ENCODE results near the gene NPW. TPM values are rescaled to one million over a fixed set of nuclear protein-coding genes. Genes with fewer than 3 reads are reported as not detected.

Gene NPW
- total and polyA plus RNA-seq, 8 donors: 0.94 to 5.4 (median 2.7) TPM

GRCh38 chr16:2063861-2064260, 44.3 kb downstream of the NPW start:
- Histone ChIP-seq H3K9me3 (no peaks in the 10 kb centered on the region), H3K27ac (no peak overlapping the region), H3K27me3 (no peaks in the 10 kb centered on the region), H3K36me3 (peaks cover 0 to 100% of the 10 kb centered on the region in 2 donors), H3K4me3 (no peak overlapping the region), H3K4me1 (no peaks in the 10 kb centered on the region)
- DNase-seq (no peak), ATAC-seq (no peak)
- no peak for TF ChIP-seq CTCF (IDR thresholded peaks at IDR 0.05)
- intact Hi-C loops (cut with DNase I): no loop called here

- Histone ChIP-seq H3K9me3 (no peaks in the 10 kb centered on the region), H3K4me1 (no peaks in the 10 kb centered on the region), H3K27ac (no peak overlapping the region), H3K4me3 (no peak overlapping the region), H3K27me3 (no peaks in the 10 kb centered on the region), H3K36me3 (peaks cover 0 to 98% of the 10 kb centered on the region in 2 donors)
- DNase-seq: no peak
- no peak for TF ChIP-seq CTCF (IDR thresholded peaks at IDR 0.05)
- intact Hi-C loops (cut with DNase I): no loop called here
- ATAC-seq: no peak
Observed at GRCh38 chr16:2064368-2064945, 44.9 kb downstream of the NPW start.

GRCh38 chr16:2066139-2066538, 46.6 kb downstream of the NPW start:
- DNase-seq: no peak
- intact Hi-C loops (cut with DNase I): no loop called here
- TF ChIP-seq CTCF (IDR thresholded peaks at IDR 0.05): no peak
- no peak for ATAC-seq
- Histone ChIP-seq H3K4me1 (no peaks in the 10 kb centered on the region), H3K27me3 (no peaks in the 10 kb centered on the region), H3K36me3 (peaks cover 0 to 97% of the 10 kb centered on the region in 2 donors), H3K4me3 (no peak overlapping the region), H3K27ac (no peak overlapping the region), H3K9me3 (no peaks in the 10 kb centered on the region)

Other genes with a start within 250 kb of the NPW start
Only the 30 nearest of the 34 such genes appear.
- 10 to 100 TPM; 30.5 to 36.2 TPM for gene SPSB3, start 237.2 kb upstream of the NPW start, total RNA-seq
- 10 to 100 TPM; 23.6 to 40.0 (median 33.0) TPM for gene SPSB3, start 237.2 kb upstream of the NPW start, polyA plus RNA-seq (ENCODE audit: insufficient read length in 6 of 6)
- 10 to 100 TPM; 44.0 to 47.9 TPM for gene NUBP2, start 236.8 kb upstream of the NPW start, total RNA-seq
- 10 to 100 TPM; 32.6 to 56.4 (median 41.0) TPM for gene NUBP2, start 236.8 kb upstream of the NPW start, polyA plus RNA-seq (ENCODE audit: insufficient read length in 6 of 6)
- 1 to 10 TPM in 1 of 2 donors, under 1 TPM in 1; 0.37 to 2.2 TPM for gene IGFALS, start 226.1 kb upstream of the NPW start, total RNA-seq
- 1 to 10 TPM; 1.8 to 3.3 (median 2.6) TPM for gene IGFALS, start 226.1 kb upstream of the NPW start, polyA plus RNA-seq (ENCODE audit: insufficient read length in 6 of 6)
- 10 to 100 TPM; 47.1 to 62.0 TPM for gene HAGH, start 193.0 kb upstream of the NPW start, total RNA-seq
- 10 to 100 TPM; 21.0 to 29.9 (median 24.9) TPM for gene HAGH, start 193.0 kb upstream of the NPW start, polyA plus RNA-seq (ENCODE audit: insufficient read length in 6 of 6)
- gene FAHD1, start 192.6 kb upstream of the NPW start, total RNA-seq: 10 to 100 TPM; 20.9 to 22.4 TPM
- 10 to 100 TPM; 17.4 to 23.2 (median 19.0) TPM for gene FAHD1, start 192.6 kb upstream of the NPW start, polyA plus RNA-seq (ENCODE audit: insufficient read length in 6 of 6)
- gene MEIOB, start 147.6 kb upstream of the NPW start, total RNA-seq: not detected
- gene MEIOB, start 147.6 kb upstream of the NPW start, polyA plus RNA-seq (ENCODE audit: insufficient read length in 6 of 6): under 1 TPM; 0.37 to 0.75 (median 0.59) TPM
- gene HS3ST6, start 101.4 kb upstream of the NPW start, total RNA-seq: 1 to 10 TPM in 1 of 2 donors, not detected in 1; 1.4 TPM
- gene HS3ST6, start 101.4 kb upstream of the NPW start, polyA plus RNA-seq (ENCODE audit: insufficient read length in 6 of 6): under 1 TPM in 3 of 6 donors, not detected in 3; 0.13 to 0.21 (median 0.15) TPM
- 10 to 100 TPM; 26.1 to 66.7 TPM for gene MSRB1, start 76.6 kb upstream of the NPW start, total RNA-seq
- 10 to 100 TPM in 5 of 6 donors, 1 to 10 TPM in 1; 9.8 to 15.5 (median 14.4) TPM for gene MSRB1, start 76.6 kb upstream of the NPW start, polyA plus RNA-seq (ENCODE audit: insufficient read length in 6 of 6)
- gene RPL3L, start 65.1 kb upstream of the NPW start, total RNA-seq: under 1 TPM in 1 of 2 donors, not detected in 1; 0.13 TPM
- under 1 TPM in 5 of 6 donors, not detected in 1; 0.11 to 0.20 (median 0.16) TPM for gene RPL3L, start 65.1 kb upstream of the NPW start, polyA plus RNA-seq (ENCODE audit: insufficient read length in 6 of 6)
- 100 to 1,000 TPM in 1 of 2 donors, 10 to 100 TPM in 1; 97.8 to 102 TPM for gene NDUFB10, start 60.2 kb upstream of the NPW start, total RNA-seq
- 10 to 100 TPM; 77.6 to 96.8 (median 90.0) TPM for gene NDUFB10, start 60.2 kb upstream of the NPW start, polyA plus RNA-seq (ENCODE audit: insufficient read length in 6 of 6)
- 1,000 to 10,000 TPM; 1,832 to 2,162 TPM for gene RPS2, start 55.0 kb upstream of the NPW start, total RNA-seq
- gene RPS2, start 55.0 kb upstream of the NPW start, polyA plus RNA-seq (ENCODE audit: insufficient read length in 6 of 6): 1,000 to 10,000 TPM; 2,190 to 2,607 (median 2,300) TPM
- gene RNF151, start 52.9 kb upstream of the NPW start, total RNA-seq: not detected
- gene RNF151, start 52.9 kb upstream of the NPW start, polyA plus RNA-seq (ENCODE audit: insufficient read length in 6 of 6): under 1 TPM in 1 of 6 donors, not detected in 5; 0.17 TPM
- gene TBL3, start 47.7 kb upstream of the NPW start, total RNA-seq: 10 to 100 TPM; 25.8 to 30.9 TPM
- 10 to 100 TPM; 27.2 to 38.8 (median 31.8) TPM for gene TBL3, start 47.7 kb upstream of the NPW start, polyA plus RNA-seq (ENCODE audit: insufficient read length in 6 of 6)
- 1 to 10 TPM; 4.4 to 5.6 TPM for gene NOXO1, start 38.3 kb upstream of the NPW start, total RNA-seq
- under 1 TPM in 4 of 6 donors, not detected in 2; 0.30 to 0.78 (median 0.46) TPM for gene NOXO1, start 38.3 kb upstream of the NPW start, polyA plus RNA-seq (ENCODE audit: insufficient read length in 6 of 6)
- gene GFER, start 35.6 kb upstream of the NPW start, total RNA-seq: 10 to 100 TPM; 25.8 to 26.1 TPM
- gene GFER, start 35.6 kb upstream of the NPW start, polyA plus RNA-seq (ENCODE audit: insufficient read length in 6 of 6): 10 to 100 TPM; 15.7 to 21.5 (median 19.1) TPM
- gene SYNGR3, start 29.8 kb upstream of the NPW start, total RNA-seq: under 1 TPM; 0.31 to 0.32 TPM
- under 1 TPM; 0.21 to 0.93 (median 0.42) TPM for gene SYNGR3, start 29.8 kb upstream of the NPW start, polyA plus RNA-seq (ENCODE audit: insufficient read length in 6 of 6)
- 10 to 100 TPM; 31.5 to 45.9 TPM for gene ZNF598, start 10.0 kb upstream of the NPW start, total RNA-seq
- gene ZNF598, start 10.0 kb upstream of the NPW start, polyA plus RNA-seq (ENCODE audit: insufficient read length in 6 of 6): 10 to 100 TPM; 15.2 to 27.8 (median 20.9) TPM
- 100 to 1,000 TPM; 186 to 349 TPM for gene NHERF2, start 7.1 kb downstream of the NPW start, total RNA-seq
- gene NHERF2, start 7.1 kb downstream of the NPW start, polyA plus RNA-seq (ENCODE audit: insufficient read length in 6 of 6): 100 to 1,000 TPM in 3 of 6 donors, 10 to 100 TPM in 3; 68.1 to 170 (median 103) TPM
- 10 to 100 TPM; 19.4 to 29.8 TPM for gene NTHL1, start 28.0 kb downstream of the NPW start, total RNA-seq
- gene NTHL1, start 28.0 kb downstream of the NPW start, polyA plus RNA-seq (ENCODE audit: insufficient read length in 6 of 6): 10 to 100 TPM; 20.2 to 30.0 (median 25.8) TPM
- gene TSC2, start 28.2 kb downstream of the NPW start, total RNA-seq: 100 to 1,000 TPM; 116 to 126 TPM
- gene TSC2, start 28.2 kb downstream of the NPW start, polyA plus RNA-seq (ENCODE audit: insufficient read length in 6 of 6): 100 to 1,000 TPM; 116 to 166 (median 131) TPM
- gene PKD1, start 116.1 kb downstream of the NPW start, total RNA-seq: 10 to 100 TPM; 63.2 to 73.5 TPM
- gene PKD1, start 116.1 kb downstream of the NPW start, polyA plus RNA-seq (ENCODE audit: insufficient read length in 6 of 6): 100 to 1,000 TPM in 4 of 6 donors, 10 to 100 TPM in 2; 90.1 to 165 (median 116) TPM
- gene RAB26, start 128.8 kb downstream of the NPW start, total RNA-seq: under 1 TPM; 0.73 to 0.84 TPM
- gene RAB26, start 128.8 kb downstream of the NPW start, polyA plus RNA-seq (ENCODE audit: insufficient read length in 6 of 6): 1 to 10 TPM in 5 of 6 donors, under 1 TPM in 1; 0.91 to 1.9 (median 1.7) TPM
- 10 to 100 TPM; 69.5 to 88.1 TPM for gene TRAF7, start 136.0 kb downstream of the NPW start, total RNA-seq
- 10 to 100 TPM; 48.6 to 59.5 (median 52.2) TPM for gene TRAF7, start 136.0 kb downstream of the NPW start, polyA plus RNA-seq (ENCODE audit: insufficient read length in 6 of 6)
- under 1 TPM; 0.05 to 0.06 TPM for gene CASKIN1, start 176.8 kb downstream of the NPW start, total RNA-seq
- gene CASKIN1, start 176.8 kb downstream of the NPW start, polyA plus RNA-seq (ENCODE audit: insufficient read length in 6 of 6): under 1 TPM; 0.18 to 0.56 (median 0.42) TPM
- 10 to 100 TPM; 32.1 to 39.0 TPM for gene MLST8, start 185.7 kb downstream of the NPW start, total RNA-seq
- gene MLST8, start 185.7 kb downstream of the NPW start, polyA plus RNA-seq (ENCODE audit: insufficient read length in 6 of 6): 10 to 100 TPM; 29.8 to 40.3 (median 37.0) TPM
- gene BRICD5, start 191.1 kb downstream of the NPW start, total RNA-seq: 10 to 100 TPM in 1 of 2 donors, 1 to 10 TPM in 1; 6.7 to 15.3 TPM
- 1 to 10 TPM; 2.9 to 7.9 (median 4.9) TPM for gene BRICD5, start 191.1 kb downstream of the NPW start, polyA plus RNA-seq (ENCODE audit: insufficient read length in 6 of 6)
- 10 to 100 TPM; 14.4 to 24.4 TPM for gene PGP, start 195.1 kb downstream of the NPW start, total RNA-seq
- gene PGP, start 195.1 kb downstream of the NPW start, polyA plus RNA-seq (ENCODE audit: insufficient read length in 6 of 6): 10 to 100 TPM in 1 of 6 donors, 1 to 10 TPM in 5; 7.1 to 14.5 (median 8.7) TPM
- gene E4F1, start 203.8 kb downstream of the NPW start, total RNA-seq: 10 to 100 TPM; 16.4 to 22.6 TPM
- 10 to 100 TPM; 12.7 to 22.4 (median 16.9) TPM for gene E4F1, start 203.8 kb downstream of the NPW start, polyA plus RNA-seq (ENCODE audit: insufficient read length in 6 of 6)
- gene DNASE1L2, start 216.7 kb downstream of the NPW start, total RNA-seq: 1 to 10 TPM; 1.3 to 1.5 TPM
- 1 to 10 TPM in 2 of 6 donors, under 1 TPM in 4; 0.27 to 1.7 (median 0.90) TPM for gene DNASE1L2, start 216.7 kb downstream of the NPW start, polyA plus RNA-seq (ENCODE audit: insufficient read length in 6 of 6)
- gene ECI1, start 231.8 kb downstream of the NPW start, total RNA-seq: 10 to 100 TPM; 47.3 to 51.7 TPM
- gene ECI1, start 231.8 kb downstream of the NPW start, polyA plus RNA-seq (ENCODE audit: insufficient read length in 6 of 6): 10 to 100 TPM; 41.8 to 63.5 (median 51.2) TPM

Measured in left lung (tissue), 10 donors.